HG03196 (cell line): ENCODE results near the gene PRMT3.
A peak's percentile ranks its signal among the peaks of the same experiment; 100 is the strongest.
"Not testable (repeated sequence)": the region's sequence is repeated elsewhere in the genome, so short reads cannot be mapped to it uniquely, and the experiment has no call there.

Experiments used
- ATAC-seq: cut with Tn5 transposase; IDR thresholded peaks from one replicate; pipeline ENCODE4 v1.9.1; 2021; ENCODE audit not compliant: unreplicated experiment

The PRMT3 gene

DNA sequence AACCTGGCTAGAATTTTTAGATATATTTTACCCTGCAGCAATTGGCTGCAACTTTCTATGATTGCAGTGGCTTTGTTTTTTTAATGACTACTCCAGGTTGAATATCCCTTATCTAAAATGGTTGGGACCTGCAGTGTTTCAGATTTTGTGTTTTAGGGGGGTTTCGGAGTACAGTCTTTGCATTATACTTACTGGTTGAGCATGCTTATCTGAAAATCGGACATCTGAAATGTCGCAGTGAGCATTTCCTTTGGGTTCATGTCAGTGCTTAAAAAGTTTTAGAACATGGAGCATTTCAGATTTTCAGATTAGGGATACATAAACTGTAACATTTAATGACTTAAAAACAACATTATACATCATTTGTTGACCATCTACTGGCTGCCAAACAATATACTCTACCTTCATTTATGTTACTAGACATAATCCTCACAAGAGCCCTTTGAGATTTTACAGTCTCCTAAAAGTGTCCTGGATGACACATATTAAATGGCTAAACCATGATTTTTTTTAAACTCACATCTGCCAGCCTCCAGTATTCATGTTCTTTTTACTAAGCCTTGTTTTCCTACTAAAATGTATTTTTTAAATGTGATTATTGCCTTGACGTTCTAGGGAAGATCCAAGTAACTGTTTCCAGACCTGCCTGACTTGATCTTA lies 66.3 kb downstream of the PRMT3 start:
- no peak for ATAC-seq

DNA sequence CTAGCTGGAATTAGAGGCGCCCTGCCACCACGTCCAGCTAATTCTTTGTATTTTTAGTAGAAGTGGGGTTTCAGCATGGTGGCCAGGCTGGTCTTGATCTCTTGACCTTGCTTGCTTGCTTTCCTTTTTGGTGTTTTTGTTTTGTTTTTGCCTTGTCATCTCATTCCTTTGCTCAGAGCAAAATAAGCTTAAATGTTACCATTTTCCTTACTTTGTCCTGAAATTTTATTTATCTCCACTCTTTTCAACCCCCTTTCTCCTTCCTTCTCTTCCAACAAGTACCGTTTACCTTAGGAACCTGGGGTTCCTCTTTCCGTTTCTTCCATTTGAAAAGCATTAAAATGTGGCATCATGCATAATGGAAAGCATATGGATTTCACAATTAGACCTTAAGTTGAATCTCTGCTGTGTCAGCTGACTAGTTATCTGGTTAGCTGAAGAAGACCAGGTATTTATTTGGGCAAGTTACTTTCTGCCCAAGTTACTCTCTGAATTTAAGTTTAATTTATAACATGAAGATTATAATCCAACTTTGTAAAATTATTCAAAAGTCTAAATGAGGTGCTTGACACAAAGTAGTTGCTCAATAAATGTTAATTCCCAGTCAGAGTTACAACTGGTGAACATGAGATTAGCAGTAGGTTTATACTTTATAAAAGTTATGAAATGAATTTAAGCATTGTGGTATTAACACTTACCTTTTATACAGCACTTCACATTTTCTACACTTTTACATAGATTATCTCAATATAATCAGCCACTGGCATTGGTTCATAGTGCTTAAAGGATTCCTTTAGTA lies 69.7 kb downstream of the PRMT3 start:
- ATAC-seq = no peak

DNA sequence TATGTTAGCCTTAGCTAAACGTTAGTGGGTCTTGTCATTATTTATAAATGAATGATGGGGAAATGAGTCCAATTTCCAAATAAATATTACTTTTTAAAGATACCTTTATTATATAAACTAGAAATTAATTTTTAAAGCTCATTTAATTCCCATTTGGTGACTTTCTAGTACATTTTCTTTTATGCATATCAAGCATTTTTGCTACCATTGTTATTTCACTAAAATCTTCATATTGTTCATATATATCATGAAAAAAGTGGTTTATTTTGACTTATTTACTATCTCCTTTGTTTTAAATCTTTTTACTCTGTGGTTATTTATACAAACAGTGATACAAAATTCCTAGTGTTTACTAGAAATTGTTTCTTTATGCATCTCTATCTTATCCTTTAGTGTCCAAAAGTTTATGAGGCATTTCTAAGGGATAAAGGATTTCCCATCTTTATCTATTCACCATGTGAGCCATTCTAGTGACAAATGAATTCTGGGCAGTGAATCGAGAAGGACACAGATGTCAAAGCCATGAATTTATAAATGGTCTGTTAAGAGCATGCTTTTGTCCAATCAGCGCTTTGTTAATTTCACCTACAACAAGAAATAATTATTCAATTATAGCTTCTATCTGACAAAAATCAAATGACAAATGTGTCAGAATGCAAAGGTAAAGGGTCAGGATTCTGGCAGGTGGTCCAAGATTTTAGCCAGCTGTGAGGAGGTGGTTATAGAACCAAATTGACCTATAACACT lies 70.6 kb downstream of the PRMT3 start:
- no peak for ATAC-seq

DNA sequence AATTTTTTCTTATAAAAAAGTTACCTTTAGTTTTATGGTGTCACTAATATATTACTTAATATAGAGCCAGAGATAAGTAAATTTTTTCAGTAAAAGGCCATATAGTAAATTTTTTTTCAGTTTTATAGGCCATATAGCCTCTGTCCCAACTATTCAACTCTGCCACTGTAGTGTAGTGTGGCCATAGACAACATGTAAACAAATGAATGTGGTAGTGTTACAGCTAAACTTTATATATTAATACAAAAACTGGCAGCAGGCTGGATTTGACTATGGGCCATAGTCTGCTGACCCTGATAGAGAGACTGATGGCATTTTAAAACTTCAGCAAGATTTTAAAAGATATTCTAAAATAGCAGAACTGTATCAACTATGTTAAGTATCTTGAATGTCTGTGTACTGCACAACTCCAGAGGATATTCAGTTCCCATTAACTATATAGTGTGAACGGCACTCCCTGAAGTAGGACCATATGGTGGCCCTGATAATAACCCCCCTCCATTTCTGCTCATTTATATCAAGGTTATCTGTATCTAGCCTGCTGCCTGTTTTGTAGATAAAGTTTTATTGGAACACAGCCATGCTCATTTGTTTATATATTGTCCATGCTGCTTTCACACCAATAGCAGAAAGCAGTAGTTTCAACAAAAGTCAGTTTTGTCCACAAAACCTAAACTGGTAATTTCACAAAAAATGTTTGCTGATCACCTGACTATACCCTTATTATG lies 71.6 kb downstream of the PRMT3 start:
- ATAC-seq = no peak

DNA sequence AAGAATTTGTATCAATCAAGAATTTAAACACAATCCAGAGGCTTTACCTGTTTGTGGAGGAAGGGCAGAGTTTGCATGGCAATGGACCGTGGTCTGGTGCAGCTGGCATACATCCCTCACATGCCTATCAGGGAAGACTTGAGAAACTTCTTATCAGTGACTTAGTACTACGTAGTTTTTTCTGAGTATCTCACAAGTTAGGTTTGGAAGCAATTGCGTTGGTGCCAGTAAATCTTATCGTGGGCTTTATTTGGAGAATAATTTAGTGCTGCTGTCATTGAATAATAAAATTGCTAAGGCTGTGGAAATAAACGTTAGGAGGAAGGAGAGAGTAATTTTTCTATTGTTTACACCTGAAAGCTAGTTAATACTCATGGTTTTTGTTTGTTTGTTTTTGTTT lies 72.3 kb downstream of the PRMT3 start:
- ATAC-seq = no peak

DNA sequence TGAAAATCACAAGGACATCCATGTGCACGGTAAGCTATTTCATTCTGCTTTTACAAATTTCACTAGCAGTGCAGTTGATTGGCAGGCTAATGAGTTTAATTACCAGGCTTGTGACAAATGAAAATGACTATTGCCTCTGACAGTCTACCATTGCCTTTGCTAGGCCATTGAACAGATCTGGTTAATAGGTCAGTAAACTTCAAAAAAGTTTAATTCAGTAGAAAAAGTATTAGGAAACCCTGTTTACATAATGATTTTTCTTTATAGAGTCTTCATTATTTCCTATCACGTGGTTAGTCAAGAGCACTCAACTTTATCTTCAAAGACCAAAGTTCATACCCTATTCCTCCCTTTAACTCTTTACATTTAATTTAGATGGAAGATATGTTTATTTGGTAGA lies 77.0 kb downstream of the PRMT3 start:
- no peak for ATAC-seq

DNA sequence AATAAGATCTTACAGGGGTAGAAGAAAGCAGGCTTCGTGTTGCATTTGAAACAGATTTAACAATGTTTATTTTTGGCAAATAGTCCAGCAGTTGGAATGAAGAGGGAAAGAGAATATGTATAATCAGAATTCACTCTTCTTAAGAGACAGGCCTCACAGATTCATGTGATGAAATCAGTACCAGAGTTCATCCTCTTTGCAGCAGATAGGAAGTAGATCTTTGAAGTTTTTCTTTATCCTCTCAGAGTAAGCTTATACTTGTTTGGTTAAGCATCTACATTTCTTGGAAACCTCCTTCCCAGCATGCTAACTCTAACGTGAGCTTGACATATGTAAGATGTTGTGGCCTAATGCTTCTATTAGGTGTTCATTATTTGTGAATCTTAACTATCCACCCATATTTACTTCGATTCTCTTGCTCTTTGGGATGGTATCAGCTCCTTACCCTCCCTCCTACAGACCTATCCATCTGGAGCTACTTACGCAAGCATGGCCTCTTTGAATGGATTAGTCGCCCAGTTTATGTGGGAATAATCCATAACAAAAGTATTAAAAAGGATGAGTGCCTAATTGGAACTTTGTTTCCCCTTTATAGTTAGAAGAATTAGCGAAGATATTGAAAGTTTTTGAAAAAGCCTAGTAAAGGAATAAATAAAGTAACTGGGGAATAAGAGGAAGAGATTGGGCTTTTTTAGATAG lies 80.1 kb downstream of the PRMT3 start:
- no peak for ATAC-seq

DNA sequence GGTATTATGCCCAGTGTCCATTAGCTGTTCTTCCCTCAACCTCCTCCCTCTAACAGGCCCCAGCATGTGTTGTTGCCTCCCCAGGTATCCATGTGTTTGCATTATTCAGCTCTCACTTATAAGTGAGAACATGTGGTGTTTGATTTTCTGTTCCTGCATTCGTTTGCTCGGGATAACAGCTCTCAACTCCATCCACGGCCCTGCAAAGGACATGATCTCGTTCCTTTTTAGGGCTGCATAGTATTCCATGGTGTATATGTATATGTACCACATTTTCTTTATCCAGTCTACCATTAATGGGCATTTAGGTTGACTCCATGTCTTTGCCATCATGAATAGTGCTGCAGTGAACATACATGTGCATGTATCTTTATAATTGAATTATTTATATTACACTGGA lies 82.8 kb downstream of the PRMT3 start:
- no peak for ATAC-seq

DNA sequence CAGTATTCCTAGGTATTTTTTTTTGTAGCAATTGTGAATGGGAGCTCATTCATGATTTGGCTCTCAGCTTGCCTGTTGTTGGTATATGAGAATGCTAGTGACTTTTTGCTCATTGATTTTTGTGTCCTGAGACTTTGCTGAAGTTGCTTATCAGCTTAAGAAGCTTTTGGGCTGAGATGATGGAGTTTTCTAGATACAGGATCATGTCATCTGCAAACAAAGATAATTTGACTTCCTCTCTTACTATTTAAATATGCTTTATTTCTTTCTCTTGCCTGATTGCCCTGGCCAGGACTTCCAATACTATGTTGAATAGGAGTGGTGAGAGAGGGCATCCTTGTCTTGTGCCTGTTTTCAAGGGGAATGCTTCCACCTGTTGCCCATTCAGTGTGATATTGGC lies 84.4 kb downstream of the PRMT3 start:
- ATAC-seq = not testable (repeated sequence)

DNA sequence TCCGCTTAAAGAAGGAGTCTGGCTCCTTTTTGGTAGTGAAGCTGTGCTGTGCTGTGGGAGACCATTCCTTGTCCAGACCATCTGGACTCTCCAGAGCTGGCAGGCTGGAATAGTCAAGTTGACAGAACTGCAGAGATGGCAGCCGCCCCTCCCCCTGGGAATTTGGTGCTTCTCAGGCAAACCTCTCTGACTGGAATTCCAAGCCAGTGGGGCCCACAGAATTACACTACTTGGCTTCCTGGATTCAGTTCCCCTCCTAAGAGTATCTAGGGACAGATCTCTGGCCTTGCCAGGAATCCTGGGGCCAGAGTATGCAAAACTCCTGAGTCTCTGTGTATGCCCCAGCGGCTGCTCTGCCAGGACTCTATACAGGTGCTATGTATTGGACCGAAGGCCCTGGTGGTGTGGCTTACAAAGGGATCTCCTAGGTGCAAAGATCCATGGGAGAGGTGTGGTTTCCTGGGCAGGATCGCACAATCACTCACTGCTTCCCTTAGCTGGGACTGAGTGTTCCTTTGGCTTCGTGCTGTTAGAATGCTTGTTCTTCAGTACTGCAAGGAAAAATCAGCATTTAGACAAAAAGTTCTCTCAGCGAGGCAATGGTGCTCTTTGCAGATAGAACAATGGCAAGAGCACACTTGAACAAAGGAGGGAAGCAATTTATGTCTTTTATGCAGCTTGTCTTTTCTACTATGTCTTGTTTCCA lies 86.8 kb downstream of the PRMT3 start:
- ATAC-seq = no peak

DNA sequence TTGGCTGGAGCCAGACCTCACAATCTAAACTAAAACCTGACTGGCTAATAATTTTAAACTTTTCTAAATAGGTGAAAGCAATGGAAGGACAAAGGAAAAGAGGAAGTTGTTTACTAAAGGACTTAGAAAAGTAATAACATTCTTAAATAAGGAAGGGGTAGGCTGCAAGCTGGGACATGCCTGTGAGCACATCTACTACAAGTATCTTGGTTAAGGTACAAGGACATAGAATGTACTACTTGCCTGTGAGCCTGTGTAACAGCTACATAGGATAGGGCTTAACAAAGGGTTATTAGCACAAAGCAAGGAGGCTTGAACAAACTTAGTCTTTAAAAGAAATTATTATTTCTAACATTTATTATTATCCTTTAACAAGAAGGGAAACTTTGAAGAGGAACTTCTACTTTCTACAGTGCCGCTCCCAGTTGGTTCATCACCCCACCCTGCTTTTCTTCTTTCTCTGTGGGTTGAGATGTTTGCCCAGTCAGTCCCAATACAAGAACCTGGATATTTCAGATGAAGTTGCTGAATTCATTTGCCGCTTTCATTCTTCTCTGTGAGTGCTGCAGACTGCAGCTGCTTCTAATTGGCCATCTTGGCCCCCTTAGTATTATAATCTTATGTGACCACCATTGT lies 87.5 kb downstream of the PRMT3 start:
- no peak for ATAC-seq

DNA sequence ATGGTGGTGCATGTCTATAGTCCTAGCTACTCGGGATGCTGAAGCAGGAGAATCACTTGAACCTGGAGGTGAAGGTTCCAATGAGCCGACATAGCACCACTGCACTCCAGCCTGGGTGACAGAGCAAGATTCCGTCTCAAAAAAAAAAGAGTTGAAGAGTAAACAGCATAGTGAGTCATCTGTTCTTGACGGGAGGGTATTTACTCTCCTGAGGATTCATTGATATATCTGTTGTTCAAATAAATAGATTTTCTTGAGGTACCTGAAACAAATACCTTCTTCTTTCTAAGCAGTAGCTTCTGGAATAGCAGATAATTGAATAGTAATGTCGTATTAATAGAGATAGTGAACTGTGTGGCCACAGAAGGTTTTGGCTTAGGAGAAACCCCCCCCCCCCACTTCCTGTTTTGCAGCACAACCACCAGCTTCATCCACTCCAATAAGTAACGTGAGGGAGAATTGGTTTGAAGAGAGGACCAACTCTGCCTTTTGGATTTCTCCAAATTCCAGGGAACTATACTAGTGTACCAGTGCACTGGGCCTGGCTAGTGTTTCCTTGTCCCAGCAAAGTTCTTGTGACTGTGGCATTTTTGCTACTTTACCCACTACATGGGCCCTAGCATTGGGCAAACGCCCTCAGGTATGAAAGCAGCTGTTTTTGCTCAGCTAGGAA lies 90.0 kb downstream of the PRMT3 start:
- ATAC-seq = no peak

DNA sequence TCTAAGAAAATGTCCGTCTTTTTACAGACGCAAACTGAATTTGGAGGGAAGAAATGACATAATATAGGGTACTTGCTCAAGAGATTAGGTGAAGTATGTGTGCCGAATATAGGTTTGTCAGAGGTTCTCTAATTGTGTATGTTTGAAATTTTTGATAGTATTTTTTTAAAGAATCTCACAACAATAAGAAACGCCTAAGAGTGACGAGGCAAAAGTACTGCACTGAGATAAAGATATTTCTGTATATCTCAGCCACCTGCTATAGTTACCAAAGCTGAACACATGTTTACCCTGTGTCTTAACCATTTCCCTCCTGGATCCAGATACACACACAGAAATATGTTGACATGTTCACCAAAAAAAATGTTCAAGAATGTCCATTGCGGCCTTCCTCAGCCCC lies 92.0 kb downstream of the PRMT3 start:
- no peak for ATAC-seq

DNA sequence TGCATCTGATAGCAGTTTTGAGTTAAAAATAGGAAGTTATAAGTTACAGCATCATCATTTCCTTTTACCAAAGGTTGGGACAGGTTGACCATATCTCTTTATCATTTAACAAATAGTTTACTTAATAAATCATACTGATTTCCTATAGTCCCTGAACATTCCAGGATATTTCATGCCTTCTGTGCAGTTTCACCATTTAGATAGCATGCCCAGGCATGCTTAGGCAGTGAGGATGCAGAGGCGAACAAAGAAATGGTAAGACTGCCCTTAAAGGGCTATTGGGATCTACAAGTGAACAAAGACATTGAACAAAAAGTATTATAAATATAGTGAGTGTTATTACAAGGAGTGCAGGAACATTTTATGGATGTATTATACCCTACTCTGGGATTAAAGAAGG lies 96.4 kb downstream of the PRMT3 start:
- ATAC-seq = no peak

DNA sequence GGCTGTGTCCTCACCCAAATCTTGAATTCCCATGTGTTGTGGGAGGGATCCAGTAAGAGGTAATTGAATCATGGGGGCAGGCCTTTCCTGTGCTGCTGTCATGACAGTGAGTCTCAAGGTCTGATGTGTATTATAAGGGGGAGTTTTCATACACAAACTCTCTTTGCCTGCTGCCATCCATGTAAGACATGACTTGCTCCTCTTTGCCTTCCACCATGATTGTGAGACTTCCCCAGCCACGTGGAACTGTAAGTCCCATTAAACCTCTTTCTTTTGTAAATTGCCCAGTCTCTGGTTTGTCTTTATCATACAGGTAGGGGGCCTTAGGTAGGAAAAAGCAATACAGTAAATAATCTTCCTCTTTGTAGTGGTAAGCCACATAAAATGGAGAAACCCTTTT lies 96.9 kb downstream of the PRMT3 start:
- ATAC-seq = not testable (repeated sequence)

DNA sequence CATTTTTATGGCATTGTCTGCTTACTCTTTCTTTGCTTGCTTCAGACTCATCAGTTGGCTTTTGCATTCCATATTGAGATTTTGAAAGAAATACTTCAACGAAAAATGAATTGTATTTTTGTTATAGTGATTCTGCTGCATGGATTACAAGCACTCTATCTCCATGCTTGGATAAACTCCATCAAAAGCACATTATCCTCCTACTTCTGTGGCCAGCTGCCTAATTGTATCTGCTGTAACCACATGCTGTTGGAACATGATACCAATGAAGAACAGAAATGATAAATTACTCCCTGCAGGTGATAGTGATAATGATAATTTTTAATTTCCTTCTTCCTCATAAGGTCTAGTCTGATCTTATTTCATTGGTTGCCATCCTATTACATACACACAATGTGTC lies 100.8 kb downstream of the PRMT3 start:
- no peak for ATAC-seq

DNA sequence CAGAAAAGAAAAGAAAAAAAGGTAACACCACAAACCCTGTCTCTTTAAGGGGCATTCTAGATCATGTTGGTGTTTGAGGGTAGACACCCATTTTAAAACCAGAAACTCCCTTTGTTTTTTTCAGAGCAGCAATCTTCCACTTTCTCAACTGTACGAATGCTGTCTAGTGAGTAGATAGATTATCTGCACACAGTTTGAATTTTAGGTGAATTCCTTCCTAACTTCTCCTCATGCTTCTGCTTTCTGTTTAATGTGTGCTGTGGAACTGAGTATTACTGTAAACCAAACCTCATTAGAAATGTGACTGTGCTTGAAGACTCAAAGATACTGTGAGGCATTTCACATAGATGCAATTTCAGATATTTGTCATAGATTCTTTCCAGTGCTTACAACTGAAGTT lies 102.4 kb downstream of the PRMT3 start:
- peak; percentile 51 for ATAC-seq

DNA sequence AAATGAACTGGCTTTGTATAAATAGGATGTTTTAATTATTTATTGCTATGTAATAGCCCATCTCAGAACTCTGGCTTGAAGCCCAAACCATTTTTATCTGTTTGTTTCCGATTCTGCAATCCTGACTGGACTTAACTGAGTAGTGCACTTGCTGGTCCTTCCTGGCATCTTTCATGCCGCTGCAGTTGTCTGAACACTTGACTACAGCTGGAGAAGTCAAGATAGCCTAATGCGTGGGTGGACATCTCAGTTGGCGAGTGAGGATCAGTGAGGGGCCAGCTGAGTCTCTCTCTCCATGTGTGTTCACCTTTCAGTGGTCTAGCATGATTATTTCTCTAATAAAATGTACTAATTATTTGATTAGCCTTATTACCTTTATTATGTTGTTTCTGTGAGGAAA lies 105.8 kb downstream of the PRMT3 start:
- ATAC-seq = no peak

DNA sequence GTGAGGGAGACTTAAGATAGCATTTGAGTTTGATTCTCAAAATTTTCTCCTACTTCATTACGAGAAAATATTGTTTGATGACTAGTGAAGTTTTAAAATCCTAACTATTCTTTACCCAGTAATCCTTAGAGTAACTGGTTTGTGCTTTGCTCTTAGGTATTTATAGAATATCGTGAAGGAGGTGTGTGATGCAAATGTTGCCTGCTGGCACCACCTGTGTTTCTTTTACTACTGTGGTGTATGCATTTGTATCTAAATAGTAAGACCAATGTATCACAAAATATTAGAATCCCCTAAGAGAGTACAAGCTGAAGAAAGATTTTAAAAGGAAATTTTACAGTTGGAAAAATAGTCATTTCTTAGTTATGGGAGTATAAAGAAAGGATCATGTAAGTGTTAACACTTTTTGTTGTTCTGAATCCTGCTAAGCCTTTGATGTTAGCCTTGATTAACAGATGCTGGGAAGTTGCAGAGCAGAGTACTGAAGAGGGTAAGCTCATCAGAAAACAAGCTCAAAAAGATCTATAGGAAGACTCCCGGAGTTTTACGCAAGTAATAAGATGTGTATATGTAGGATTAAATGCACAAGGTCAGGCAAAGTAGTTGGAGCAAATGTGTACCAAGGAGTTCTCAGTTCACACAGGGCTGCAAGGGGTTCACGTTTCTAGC lies 109.7 kb downstream of the PRMT3 start:
- ATAC-seq = no peak
